ENCODE results near the gene TMEM132E.
A peak's percentile ranks its signal among the peaks of the same experiment; 100 is the strongest.

The TMEM132E gene

DNA sequence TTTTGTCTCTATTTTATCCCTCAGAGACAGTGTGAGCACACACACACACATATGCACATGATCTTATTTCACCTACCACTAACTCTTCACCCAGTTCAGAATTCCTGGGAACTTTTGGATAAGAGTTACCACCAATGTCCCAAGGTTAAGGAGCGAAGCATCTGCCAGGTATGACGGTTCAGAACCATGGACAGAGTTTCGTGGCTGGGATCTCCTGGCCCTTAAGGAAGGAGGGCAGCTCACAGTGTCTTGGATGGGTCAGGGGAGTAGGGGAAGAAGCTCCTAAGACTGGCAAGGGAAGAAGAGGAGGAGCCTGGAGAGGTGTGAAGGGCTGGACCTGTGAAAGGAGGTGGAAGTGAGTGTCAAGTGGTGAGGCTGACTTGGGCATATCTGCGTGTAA is 23.0 kb upstream of the TMEM132E start:
- H3K4me1 ChIP-seq = no peaks in the 10 kb centered on the region
- no peaks in the 10 kb centered on the region for H3K36me3 ChIP-seq
- H3K4me3 ChIP-seq = no peak overlapping the region
- H3K9me3 ChIP-seq = no peaks in the 10 kb centered on the region
- intact Hi-C loops (cut with DNase I; ENCODE audit: low total_unique reads) = no loop called here
- DNase-seq = no peak
- H3K27ac ChIP-seq = no peak overlapping the region
- H3K27me3 ChIP-seq = peaks cover 0 to 34% of the 10 kb centered on the region in 2 donors
- no peak for TF ChIP-seq CTCF (IDR thresholded peaks at IDR 0.05)

DNA sequence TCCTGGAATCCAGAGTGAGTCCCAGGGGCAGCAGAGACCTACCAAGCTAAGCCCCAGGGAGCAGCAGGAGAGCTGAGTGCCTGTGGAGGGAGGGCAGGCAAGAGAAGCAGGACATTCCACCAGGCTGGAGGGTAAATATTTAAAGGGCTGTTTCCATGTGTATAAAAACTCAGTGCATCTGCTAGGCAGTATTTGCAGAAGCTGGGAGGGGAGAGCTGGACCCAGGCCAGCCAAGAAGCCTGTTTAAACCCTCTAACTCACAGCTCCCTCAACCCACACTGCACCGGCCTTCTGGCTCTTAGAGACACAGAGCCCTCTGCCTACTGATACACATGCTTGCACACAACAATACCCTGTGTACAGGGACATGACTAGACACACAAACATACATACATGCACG is 22.5 kb upstream of the TMEM132E start:
- no peak for DNase-seq
- no peaks in the 10 kb centered on the region for H3K4me1 ChIP-seq
- intact Hi-C loops (cut with DNase I; ENCODE audit: low total_unique reads) = no loop called here
- peaks cover 0 to 32% of the 10 kb centered on the region in 2 donors for H3K27me3 ChIP-seq
- H3K9me3 ChIP-seq = no peaks in the 10 kb centered on the region
- TF ChIP-seq CTCF (IDR thresholded peaks at IDR 0.05) = no peak
- H3K36me3 ChIP-seq = no peaks in the 10 kb centered on the region
- no peak overlapping the region for H3K4me3 ChIP-seq
- H3K27ac ChIP-seq = no peak overlapping the region

- intact Hi-C loops (cut with DNase I; ENCODE audit: low total_unique reads) = no loop called here
- Histone ChIP-seq H3K27ac (no peak overlapping the region), H3K36me3 (no peaks in the 10 kb centered on the region), H3K27me3 (peaks cover 0 to 19% of the 10 kb centered on the region in 2 donors), H3K4me1 (no peaks in the 10 kb centered on the region), H3K9me3 (no peaks in the 10 kb centered on the region), H3K4me3 (no peak overlapping the region)
- DNase-seq = no peak
- no peak for TF ChIP-seq CTCF (IDR thresholded peaks at IDR 0.05)
These were observed 18.1 kb upstream of the TMEM132E start for GRCh38 chr17:34561328-34561727.

DNA sequence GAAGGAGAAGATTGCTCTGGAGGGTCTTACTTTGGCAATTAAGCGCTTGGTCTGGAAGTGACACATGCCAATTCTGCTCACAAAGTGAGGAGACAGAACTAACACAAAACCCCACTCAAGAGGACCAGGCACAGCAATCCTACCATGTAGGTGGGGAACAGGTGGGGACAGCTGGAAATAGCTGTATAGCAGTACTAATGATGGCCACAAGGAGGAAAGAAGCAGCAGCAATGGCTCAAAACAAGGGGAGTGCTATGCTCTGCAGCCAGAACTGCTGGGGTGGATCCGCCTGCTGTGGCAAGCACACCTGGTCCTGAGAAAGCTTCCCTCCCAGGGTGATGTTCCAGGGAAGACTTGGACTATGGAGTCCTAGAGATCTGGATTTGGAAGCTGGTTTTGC is 17.0 kb upstream of the TMEM132E start:
- intact Hi-C loops (cut with DNase I; ENCODE audit: low total_unique reads) = no loop called here
- DNase-seq = no peak
- no peaks in the 10 kb centered on the region for H3K36me3 ChIP-seq
- peaks cover 0 to 24% of the 10 kb centered on the region in 2 donors for H3K27me3 ChIP-seq
- no peak overlapping the region for H3K27ac ChIP-seq
- H3K4me1 ChIP-seq = no peaks in the 10 kb centered on the region
- no peaks in the 10 kb centered on the region for H3K9me3 ChIP-seq
- TF ChIP-seq CTCF (IDR thresholded peaks at IDR 0.05) = peak in 1 of 2 experiments; percentile 19
- no peak overlapping the region for H3K4me3 ChIP-seq

DNA sequence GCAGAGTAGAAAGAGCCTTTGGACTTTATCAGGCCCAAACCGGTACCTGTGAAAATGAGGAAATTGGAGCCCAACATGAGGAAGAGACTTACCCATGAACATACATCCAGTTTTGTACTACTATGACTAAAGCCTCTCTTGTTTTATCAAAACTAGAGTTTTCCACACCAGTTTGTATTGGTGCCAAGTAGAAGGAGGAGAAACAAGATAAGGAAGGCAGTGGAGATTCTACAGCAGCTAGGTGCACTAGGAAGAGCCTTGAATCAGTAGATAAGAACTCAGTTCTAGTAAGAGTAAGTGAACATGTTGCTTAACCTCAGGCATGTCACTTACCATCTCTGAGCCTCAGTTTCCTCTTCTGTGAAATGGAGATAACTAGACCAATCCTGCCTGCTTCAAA is 13.7 kb upstream of the TMEM132E start:
- Histone ChIP-seq H3K36me3 (no peaks in the 10 kb centered on the region), H3K4me1 (no peaks in the 10 kb centered on the region), H3K4me3 (no peak overlapping the region), H3K27ac (no peak overlapping the region), H3K27me3 (peaks cover 0 to 50% of the 10 kb centered on the region in 2 donors), H3K9me3 (no peaks in the 10 kb centered on the region)
- no peak for DNase-seq
- no peak for TF ChIP-seq CTCF (IDR thresholded peaks at IDR 0.05)
- intact Hi-C loops (cut with DNase I; ENCODE audit: low total_unique reads) = no loop called here

DNA sequence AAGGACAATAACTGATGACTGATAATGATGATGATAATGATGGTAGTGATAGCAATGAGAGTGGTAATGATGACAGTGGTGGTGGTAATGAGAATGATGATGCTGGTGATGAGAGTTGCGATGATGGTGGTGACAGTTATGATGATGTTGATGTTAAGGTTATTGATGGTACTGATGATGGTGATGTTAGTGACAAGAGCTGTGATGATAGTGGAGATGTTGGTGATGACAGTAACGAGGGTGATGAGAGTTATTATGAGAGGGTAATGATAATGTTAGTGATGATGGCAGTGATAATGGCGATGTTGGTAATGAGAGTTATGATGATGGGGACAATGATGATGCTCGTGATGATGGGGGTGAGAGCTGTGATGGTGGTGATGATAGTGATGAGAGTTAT is 13.2 kb upstream of the TMEM132E start:
- TF ChIP-seq CTCF (IDR thresholded peaks at IDR 0.05) = no peak
- Histone ChIP-seq H3K36me3 (no peaks in the 10 kb centered on the region), H3K27me3 (peaks cover 0 to 55% of the 10 kb centered on the region in 2 donors), H3K4me1 (no peaks in the 10 kb centered on the region), H3K9me3 (no peaks in the 10 kb centered on the region), H3K4me3 (no peak overlapping the region), H3K27ac (no peak overlapping the region)
- intact Hi-C loops (cut with DNase I; ENCODE audit: low total_unique reads) = no loop called here
- DNase-seq = no peak
